OCI-LY3 (cell line): ENCODE measurements around the gene PLEKHB2.

Experiments
- CTCF ChIP-seq: fragments of 200-600, 300-600 bp; sonication (generic); IDR thresholded peaks from 2 replicates; pipeline ENCODE4 v1.5.1; 2014; ENCODE audit warnings: antibody characterized with exemption, low read length, low read depth
- EZH2phosphoT487 ChIP-seq: fragments of 200-600 bp; shearing (Covaris generic); IDR thresholded peaks from 2 replicates; pipeline ENCODE4 v1.6.1; 2018; ENCODE audit warnings: antibody characterized with exemption, mixed run types, low read depth

- TF ChIP-seq CTCF (no peak), EZH2phosphoT487 (no peak)
Observed at GRCh38 chr2:131093006-131093695, 12.0 kb upstream of the PLEKHB2 start, which contains the start of gene FAM168B.
